Measurements from ENCODE around the gene BAZ1B.

The BAZ1B gene

DNA sequence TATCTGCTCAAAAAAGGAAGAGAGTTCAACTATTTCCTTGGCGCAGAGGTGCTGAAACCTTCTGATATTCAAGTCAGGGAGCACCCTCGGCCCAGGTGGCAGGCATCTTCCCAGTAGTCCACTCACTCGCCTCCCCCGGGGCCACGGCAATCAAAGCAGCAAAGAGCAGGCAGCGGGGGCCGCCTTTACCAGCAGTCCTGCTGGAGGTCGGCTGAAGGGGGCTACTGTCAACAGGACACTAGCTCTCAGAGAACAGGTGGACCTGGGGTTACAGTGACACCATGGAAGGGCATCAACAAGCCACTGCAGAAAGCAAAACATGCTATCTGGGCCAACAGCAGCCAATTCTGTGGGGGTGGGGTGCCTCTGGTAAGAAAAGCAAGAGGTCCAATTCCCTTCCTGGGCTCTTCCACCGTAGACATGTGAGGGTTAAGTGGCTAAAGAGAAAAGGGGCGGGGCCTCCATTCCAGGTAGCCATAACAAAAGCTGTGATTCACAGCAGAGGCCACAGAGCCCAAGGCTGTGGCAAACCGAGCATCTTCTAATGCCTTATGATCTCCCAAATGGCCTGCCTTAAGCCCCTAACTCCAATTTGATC, 79.1 kb downstream of the BAZ1B start (continued):
- TF ChIP-seq, protein P1, sequence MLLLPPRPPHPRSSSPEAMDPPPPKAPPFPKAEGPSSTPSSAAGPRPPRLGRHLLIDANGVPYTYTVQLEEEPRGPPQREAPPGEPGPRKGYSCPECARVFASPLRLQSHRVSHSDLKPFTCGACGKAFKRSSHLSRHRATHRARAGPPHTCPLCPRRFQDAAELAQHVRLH (tag by site-specific recombination; IDR thresholded peaks at IDR 0.05) = no peak
- TF ChIP-seq ZNF391 (tag by site-specific recombination; IDR thresholded peaks at IDR 0.05; ENCODE audit: borderline replicate concordance, low read depth) (no peak), ZNF184 (tag by site-specific recombination; IDR thresholded peaks at IDR 0.05) (no peak)

GRCh38 chr7:73442222-73442902, 79.7 kb downstream of the BAZ1B start:
- ChIA-PET POLR2A (no interaction called here), CTCF (interaction anchor here (1.2 to 6.6 kb wide), 2 partner anchors 10 to 118 kb away, joined by 3 to 40 read pairs; no protein-coding TSS in a partner anchor)
- Histone ChIP-seq H3K36me3 (ENCODE audit: control insufficient read depth in 2 of 2, insufficient read depth in 1 of 2, low read length in 2 of 2) (peaks cover 50 to 80% of the 10 kb centered on the region in 2 experiments), H3K4me1 (ENCODE audit: control insufficient read depth, insufficient read depth, low read length) (no peaks in the 10 kb centered on the region), H3K27ac (ENCODE audit: extremely low read depth, low read depth, low read length) (no peak overlapping the region), H3K9me3 (ENCODE audit: control insufficient read depth, insufficient read depth, low read depth, low read length) (no peaks in the 10 kb centered on the region), H3K4me3 (ENCODE audit: low read depth, low read length) (no peak overlapping the region)
- TF ChIP-seq ZNF600 (tag by site-specific recombination; IDR thresholded peaks at IDR 0.05) (peak; percentile 26; the same call in 1 of the 2 replicates), ZNF404 (tag by site-specific recombination; IDR thresholded peaks at IDR 0.05) (no peak), ZSCAN16 (tag by site-specific recombination; IDR thresholded peaks at IDR 0.05) (no peak), ZNF37A (tag by site-specific recombination; IDR thresholded peaks at IDR 0.05) (no peak)
- TF ChIP-seq, protein P2, sequence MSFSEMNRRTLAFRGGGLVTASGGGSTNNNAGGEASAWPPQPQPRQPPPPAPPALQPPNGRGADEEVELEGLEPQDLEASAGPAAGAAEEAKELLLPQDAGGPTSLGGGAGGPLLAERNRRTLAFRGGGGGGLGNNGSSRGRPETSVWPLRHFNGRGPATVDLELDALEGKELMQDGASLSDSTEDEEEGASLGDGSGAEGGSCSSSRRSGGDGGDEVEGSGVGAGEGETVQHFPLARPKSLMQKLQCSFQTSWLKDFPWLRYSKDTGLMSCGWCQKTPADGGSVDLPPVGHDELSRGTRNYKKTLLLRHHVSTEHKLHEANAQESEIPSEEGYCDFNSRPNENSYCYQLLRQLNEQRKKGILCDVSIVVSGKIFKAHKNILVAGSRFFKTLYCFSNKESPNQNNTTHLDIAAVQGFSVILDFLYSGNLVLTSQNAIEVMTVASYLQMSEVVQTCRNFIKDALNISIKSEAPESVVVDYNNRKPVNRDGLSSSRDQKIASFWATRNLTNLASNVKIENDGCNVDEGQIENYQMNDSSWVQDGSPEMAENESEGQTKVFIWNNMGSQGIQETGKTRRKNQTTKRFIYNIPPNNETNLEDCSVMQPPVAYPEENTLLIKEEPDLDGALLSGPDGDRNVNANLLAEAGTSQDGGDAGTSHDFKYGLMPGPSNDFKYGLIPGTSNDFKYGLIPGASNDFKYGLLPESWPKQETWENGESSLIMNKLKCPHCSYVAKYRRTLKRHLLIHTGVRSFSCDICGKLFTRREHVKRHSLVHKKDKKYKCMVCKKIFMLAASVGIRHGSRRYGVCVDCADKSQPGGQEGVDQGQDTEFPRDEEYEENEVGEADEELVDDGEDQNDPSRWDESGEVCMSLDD (tag by site-specific recombination; IDR thresholded peaks at IDR 0.05) = no peak

DNA sequence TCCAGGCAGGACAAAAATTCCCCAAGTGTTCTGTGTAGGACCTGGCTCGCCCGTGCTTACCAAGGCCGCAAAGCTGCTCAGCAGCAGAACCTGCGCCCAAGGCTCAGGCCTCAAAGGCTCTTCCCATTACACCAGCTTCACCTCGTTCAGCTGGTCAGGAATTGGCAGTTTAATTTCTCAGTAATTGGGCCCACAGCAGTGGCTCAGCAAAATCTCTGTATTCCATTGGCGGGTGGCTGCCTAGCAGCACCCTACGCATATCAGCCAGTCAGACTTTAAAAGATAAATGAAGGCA, 82.7 kb downstream of the BAZ1B start:
- POLR2A ChIA-PET = no interaction called here
- TF ChIP-seq IKZF3 (tag by site-specific recombination; IDR thresholded peaks at IDR 0.05) (no peak), ZNF600 (tag by site-specific recombination; IDR thresholded peaks at IDR 0.05) (peak; percentile 90)
- H3K36me3 ChIP-seq (ENCODE audit: control insufficient read depth in 2 of 2, insufficient read depth in 1 of 2, low read length in 2 of 2) = peaks cover 24 to 50% of the 10 kb centered on the region in 2 experiments
- H3K4me3 ChIP-seq (ENCODE audit: low read depth, low read length) = no peak overlapping the region
- H3K4me1 ChIP-seq (ENCODE audit: control insufficient read depth, insufficient read depth, low read length) = peaks cover 7% of the 10 kb centered on the region; the same call in 1 of the 2 replicates
- CTCF ChIA-PET = interaction anchor here (6.6 kb wide), 1 partner anchor 13 kb away, joined by 40 read pairs; no protein-coding TSS in a partner anchor
- peak overlapping the region; percentile 17; the same call in 1 of the 2 replicates for H3K27ac ChIP-seq (ENCODE audit: extremely low read depth, low read depth, low read length)
- H3K9me3 ChIP-seq (ENCODE audit: control insufficient read depth, insufficient read depth, low read depth, low read length) = no peaks in the 10 kb centered on the region

DNA sequence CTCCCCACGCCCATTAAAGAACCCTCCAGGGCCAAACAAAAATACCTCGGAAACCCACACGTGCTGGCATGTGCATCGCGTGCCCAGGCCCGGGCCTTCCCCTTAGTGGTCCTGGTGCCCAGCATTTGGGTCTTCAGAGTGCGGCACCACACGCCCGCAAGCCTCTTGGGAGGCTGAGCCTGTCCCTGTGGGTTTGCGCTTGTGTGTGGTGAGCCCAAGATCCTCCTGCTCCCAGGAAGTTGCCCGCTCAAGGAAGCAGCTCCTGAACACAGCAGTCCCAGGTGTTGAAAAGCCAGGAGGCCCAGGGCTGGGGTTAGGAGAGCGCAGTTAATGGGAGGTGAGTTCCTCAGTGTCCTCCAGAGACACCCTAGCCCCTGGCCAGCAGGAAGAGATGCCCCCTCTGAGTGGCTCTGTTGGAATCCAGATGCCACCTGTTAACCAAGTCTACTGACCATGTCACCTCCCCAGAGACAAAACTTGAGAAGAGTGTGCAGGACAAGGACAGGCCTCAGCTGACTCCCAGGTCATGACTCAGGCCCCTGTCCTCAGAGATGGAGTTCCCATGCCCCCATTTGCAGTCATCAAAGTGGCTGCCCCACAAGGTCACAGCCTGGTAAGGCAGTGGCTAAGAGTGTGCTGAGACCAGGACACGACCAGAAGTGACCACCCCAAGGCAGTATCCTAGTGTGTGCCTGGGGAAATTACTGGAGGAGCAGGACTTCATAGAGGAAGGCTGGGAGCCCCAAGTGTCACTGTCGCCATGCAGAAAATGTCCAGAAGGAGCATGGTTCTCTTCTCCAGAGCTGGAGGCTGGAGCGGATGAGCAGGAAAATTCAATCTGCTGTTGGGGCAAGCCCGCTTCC, 83.3 kb downstream of the BAZ1B start:
- Histone ChIP-seq H3K4me1 (ENCODE audit: control insufficient read depth, insufficient read depth, low read length) (peaks cover 7% of the 10 kb centered on the region; the same call in 1 of the 2 replicates), H3K27ac (ENCODE audit: extremely low read depth, low read depth, low read length) (peak overlapping the region; percentile 17), H3K36me3 (ENCODE audit: control insufficient read depth in 2 of 2, insufficient read depth in 1 of 2, low read length in 2 of 2) (peaks cover 18 to 45% of the 10 kb centered on the region in 2 experiments), H3K9me3 (ENCODE audit: control insufficient read depth, insufficient read depth, low read depth, low read length) (no peaks in the 10 kb centered on the region), H3K4me3 (ENCODE audit: low read depth, low read length) (no peak overlapping the region)
- ChIA-PET CTCF (interaction anchor here (6.6 kb wide), 1 partner anchor 13 kb away, joined by 40 read pairs; no protein-coding TSS in a partner anchor), POLR2A (no interaction called here)
- no peak for TF ChIP-seq ZBTB6 (tag by site-specific recombination; IDR thresholded peaks at IDR 0.05)
- TF ChIP-seq ZNF548 (tag by site-specific recombination; IDR thresholded peaks at IDR 0.05) = no peak
- TF ChIP-seq YY2 (tag by site-specific recombination; IDR thresholded peaks at IDR 0.05) = no peak
- no peak for TF ChIP-seq SP2 (tag by site-specific recombination; IDR thresholded peaks at IDR 0.05)
- TF ChIP-seq OVOL3 (tag by site-specific recombination; IDR thresholded peaks at IDR 0.05) = no peak
- peak; percentile 72 for TF ChIP-seq SCRT2 (tag by site-specific recombination; IDR thresholded peaks at IDR 0.05)
- TF ChIP-seq ZNF488 (tag by site-specific recombination; IDR thresholded peaks at IDR 0.05) = no peak
- no peak for TF ChIP-seq ZFP69B (tag by site-specific recombination; IDR thresholded peaks at IDR 0.05)
- TF ChIP-seq SP7 (tag by site-specific recombination; IDR thresholded peaks at IDR 0.05) = no peak
- 0 out of 2 replicates have a peak, but pooled peaks have one; percentile 12 for TF ChIP-seq BCL11A (tag by site-specific recombination; IDR thresholded peaks at IDR 0.05; ENCODE audit: low read depth)
- TF ChIP-seq, protein P2 (tag by site-specific recombination; IDR thresholded peaks at IDR 0.05) = no peak

Data from HEK293 (cell line).